ENCODE measurements around the gene UBE2A. TPM values are rescaled to one million over a fixed set of nuclear protein-coding genes. Genes with fewer than 3 reads are reported as not detected.

The UBE2A gene
- total and polyA plus RNA-seq, 7 donors = 52.0 to 101 (median 62.1) TPM

- intact Hi-C loops (cut with DNase I) = loop anchor here in 1 of 2 donors (10.0 kb wide), 1 partner anchor 91 kb away; no protein-coding TSS in a partner anchor
- Histone ChIP-seq H3K36me3 (ENCODE audit: insufficient read depth in 1 of 2, low read depth in 1 of 2) (no peaks in the 10 kb centered on the region), H3K4me3 (peak overlapping the region; percentile 71), H3K9me3 (no peaks in the 10 kb centered on the region), H3K4me1 (no peaks in the 10 kb centered on the region), H3K27me3 (ENCODE audit: insufficient read depth in 3 of 3, low read length in 2 of 3) (no peaks in the 10 kb centered on the region), H3K27ac (peak overlapping the region; percentile 79)
- DNase-seq (peak; percentile 47 to 74), ATAC-seq (peak; percentile 72 to 81 (median 77))
- WGBS, 3 donors = 1 to 36% (median 3%) methylated on average over 24 to 66 of the region's 68 CpGs
- no peak for TF ChIP-seq CTCF (IDR thresholded peaks at IDR 0.05)
Measured at GRCh38 chrX:119605464-119606279, 31.3 kb downstream of the UBE2A start.

GRCh38 chrX:119606280-119607017 lies 32.1 kb downstream of the UBE2A start, which contains the start of gene NKRF:
NKRF (minus strand) TSS chrX:119606424.
- 1 to 42% (median 3%) methylated on average over 38 to 46 of the region's 46 CpGs for WGBS, 3 donors
- ATAC-seq = peak; percentile 92 to 98 (median 96)

GRCh38 chrX:119607018-119607389 lies 32.6 kb downstream of the UBE2A start:
- DNase-seq (no peak), ATAC-seq (peak in 1 of 4 donors; percentile 7)
- 36 to 58% (median 46%) methylated on average over 7 of the region's 7 CpGs for WGBS, 3 donors
- Histone ChIP-seq H3K27me3 (ENCODE audit: insufficient read depth in 3 of 3, low read length in 2 of 3) (no peaks in the 10 kb centered on the region), H3K4me3 (peak overlapping the region; percentile 71), H3K36me3 (ENCODE audit: insufficient read depth in 1 of 2, low read depth in 1 of 2) (no peaks in the 10 kb centered on the region), H3K9me3 (no peaks in the 10 kb centered on the region), H3K4me1 (no peaks in the 10 kb centered on the region), H3K27ac (peak overlapping the region; percentile 79)
- intact Hi-C loops (cut with DNase I) = loop anchor here in 1 of 2 donors (10.0 kb wide), 1 partner anchor 92 kb away; no protein-coding TSS in a partner anchor
- TF ChIP-seq CTCF (IDR thresholded peaks at IDR 0.05) = no peak

More at GRCh38 chrX:119606280-119607017, 32.1 kb downstream of the UBE2A start, which contains the start of gene NKRF:
- DNase-seq = peak; percentile 92 to 95
- TF ChIP-seq CTCF (IDR thresholded peaks at IDR 0.05) = no peak
- no peaks in the 10 kb centered on the region for H3K9me3 ChIP-seq
- H3K4me1 ChIP-seq = no peaks in the 10 kb centered on the region
- H3K27ac ChIP-seq = peak within 1 kb of the TSS; percentile 79
- no peaks in the 10 kb centered on the region for H3K36me3 ChIP-seq (ENCODE audit: insufficient read depth in 1 of 2, low read depth in 1 of 2)
- intact Hi-C loops (cut with DNase I) = loop anchor here in 1 of 2 donors (10.0 kb wide), 1 partner anchor 92 kb away; no protein-coding TSS in a partner anchor
- H3K4me3 ChIP-seq = peak within 1 kb of the TSS; percentile 71
- H3K27me3 ChIP-seq (ENCODE audit: insufficient read depth in 3 of 3, low read length in 2 of 3) = no peaks in the 10 kb centered on the region

GRCh38 chrX:119614776-119615175 lies 40.4 kb downstream of the UBE2A start:
- H3K36me3 ChIP-seq (ENCODE audit: insufficient read depth in 1 of 2, low read depth in 1 of 2) = no peaks in the 10 kb centered on the region
- ATAC-seq = no peak
- intact Hi-C loops (cut with DNase I) = loop anchor here in 1 of 2 donors (5.0 kb wide), 1 partner anchor 118 kb away; no protein-coding TSS in a partner anchor
- no peaks in the 10 kb centered on the region for H3K27me3 ChIP-seq (ENCODE audit: insufficient read depth in 3 of 3, low read length in 2 of 3)
- WGBS, 3 donors = 81 to 88% (median 84%) methylated on average over 8 to 13 of the region's 13 CpGs
- no peak for DNase-seq
- no peak overlapping the region for H3K4me3 ChIP-seq
- no peak overlapping the region for H3K27ac ChIP-seq
- H3K9me3 ChIP-seq = no peaks in the 10 kb centered on the region
- no peaks in the 10 kb centered on the region for H3K4me1 ChIP-seq
- no peak for TF ChIP-seq CTCF (IDR thresholded peaks at IDR 0.05)
